HG02870 (cell line): ENCODE results near the gene EIF4A3.

Experiments used
- ATAC-seq: cut with Tn5 transposase; IDR thresholded peaks from one replicate; pipeline ENCODE4 v1.9.1; 2021; ENCODE audit warnings: mild to moderate bottlenecking, moderate library complexity; ENCODE audit not compliant: unreplicated experiment

The EIF4A3 gene

DNA sequence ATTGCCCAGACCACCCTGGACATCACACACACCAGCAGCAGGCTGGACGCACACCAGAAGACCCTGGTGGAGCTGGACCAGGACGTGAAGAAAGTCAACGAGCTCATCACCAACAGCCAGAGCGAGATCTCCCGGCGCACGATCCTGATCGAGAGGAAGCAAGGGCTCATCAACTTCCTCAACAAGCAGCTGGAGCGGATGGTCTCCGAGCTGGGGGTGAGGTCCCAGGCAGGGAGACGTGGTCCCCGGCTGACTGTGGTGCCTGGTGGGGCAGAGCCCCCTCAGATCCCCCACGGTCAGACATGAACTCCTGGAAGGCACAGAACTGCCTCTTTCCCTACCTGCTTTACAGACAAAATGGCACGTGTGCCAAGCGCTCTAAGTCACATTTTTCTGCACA lies 62.2 kb downstream of the EIF4A3 start:
- no peak for ATAC-seq
